IMR-90 (cell line): ENCODE data around the gene DCAF17. TPM values are rescaled to one million over a fixed set of nuclear protein-coding genes. Genes with fewer than 3 reads are reported as not detected.

Source experiments
- ATAC-seq: fragments of 200-7000 bp; cut with Tn5 transposase; 2 replicates; pipeline ENCODE4 v1.9.1; 2020; ENCODE audit warnings: low read depth, mild to moderate bottlenecking, moderate library complexity
- BruUV-seq: library from RNA; stranded (reverse); fragments of 400-500 nt; replicated peaks from 2 replicates; lab custom pipeline; 2021; lab: Mats Ljungman, UMichigan
- CTCF ChIA-PET: fragments of 300-600 bp; formaldehyde crosslinking; extraction: SDS; loops from one replicate; lab custom pipeline; 2021; ENCODE audit warnings: antibody characterized with exemption; lab: Yijun Ruan, JAX
- POLR2A ChIA-PET: fragments of 300-600 bp; sonication (Branson Sonifier 250); formaldehyde crosslinking; loops from one replicate; lab custom pipeline; 2022; ENCODE audit warnings: antibody characterized with exemption; ENCODE audit not compliant: unreplicated experiment; lab: Charles Lee
- DNase-seq: peaks from one replicate; pipeline ENCODE4 v3.0.0; 2013
- H2AFZ ChIP-seq: replicated peaks from 2 replicates; pipeline ENCODE3; 2013; ENCODE audit warnings: low read length, mild to moderate bottlenecking; ENCODE audit not compliant: poor library complexity
- H2AK5ac ChIP-seq: 2 replicates; pipeline ENCODE4 v1.6.1; 2013; ENCODE audit warnings: low read depth, low read length, inconsistent platforms
- H2AK9ac ChIP-seq: replicated peaks from 2 replicates; pipeline ENCODE3; 2013; ENCODE audit warnings: mild to moderate bottlenecking, low read depth, low read length, moderate library complexity; ENCODE audit not compliant: poor library complexity
- H2BK120ac ChIP-seq: 2 replicates; pipeline ENCODE4 v1.6.1; 2013; ENCODE audit warnings: low read depth, low read length, inconsistent platforms
- H2BK15ac ChIP-seq: 3 replicates; pipeline ENCODE4 v1.6.1; 2013; ENCODE audit warnings: low read depth, low read length, inconsistent platforms
- H2BK20ac ChIP-seq: 2 replicates; pipeline ENCODE4 v1.6.1; 2013; ENCODE audit warnings: low read depth, mild to moderate bottlenecking, inconsistent platforms, low read length, moderate library complexity
- H2BK5ac ChIP-seq: 2 replicates; pipeline ENCODE4 v1.6.1; 2013; ENCODE audit warnings: mild to moderate bottlenecking, low read depth, low read length, inconsistent platforms; ENCODE audit not compliant: poor library complexity, severe bottlenecking
- H3K14ac ChIP-seq: replicated peaks from 2 replicates; pipeline ENCODE4 v1.6.1; 2013; ENCODE audit warnings: low read depth, low read length, inconsistent platforms
- H3K18ac ChIP-seq: 2 replicates; pipeline ENCODE4 v1.6.1; 2013; ENCODE audit warnings: low read depth, low read length, control low read depth
- H3K23ac ChIP-seq: 2 replicates; pipeline ENCODE4 v1.6.1; 2013; ENCODE audit warnings: low read depth, low read length, inconsistent platforms
- H3K27ac ChIP-seq: 2 replicates; pipeline ENCODE4 v1.5.1; 2013; ENCODE audit warnings: mild to moderate bottlenecking, control low read depth, low read length; ENCODE audit not compliant: insufficient read depth
- H3K27me3 ChIP-seq: 2 replicates; pipeline ENCODE4 v1.6.1; 2013; ENCODE audit warnings: low read length; ENCODE audit not compliant: control insufficient read depth, insufficient read depth
- H3K36me3 ChIP-seq: 2 replicates; pipeline ENCODE4 v1.6.1; 2013; ENCODE audit warnings: low read length, mixed read lengths; ENCODE audit not compliant: control insufficient read depth, insufficient read depth
- H3K4ac ChIP-seq: 2 replicates; pipeline ENCODE4 v1.6.1; 2013; ENCODE audit warnings: low read depth, low read length, inconsistent platforms
- H3K4me1 ChIP-seq: 2 replicates; pipeline ENCODE4 v1.6.1; 2013; ENCODE audit warnings: low read length, mixed read lengths; ENCODE audit not compliant: control insufficient read depth, insufficient read depth
- H3K4me2 ChIP-seq: 2 replicates; pipeline ENCODE4 v1.6.1; 2013; ENCODE audit warnings: low read depth, mild to moderate bottlenecking, control low read depth, low read length, moderate library complexity
- H3K4me3 ChIP-seq: 2 replicates; pipeline ENCODE4 v1.5.1; 2013; ENCODE audit warnings: low read depth, mild to moderate bottlenecking, control low read depth, low read length, moderate library complexity; ENCODE audit not compliant: insufficient read depth
- H3K56ac ChIP-seq: 2 replicates; pipeline ENCODE4 v1.6.1; 2013; ENCODE audit warnings: low read length, inconsistent platforms; ENCODE audit not compliant: insufficient read depth; ENCODE audit errors: extremely low read depth
- H3K79me1 ChIP-seq, 2 experiments: 2 replicates each; pipeline ENCODE4 v1.6.1; 2013; ENCODE audit warnings: low read length in 2 of 2, inconsistent platforms in 1 of 2, low read depth in 1 of 2
- H3K9ac ChIP-seq: 2 replicates; pipeline ENCODE4 v1.6.1; 2013; ENCODE audit warnings: low read depth, low read length, control low read depth
- H3K9me1 ChIP-seq: 2 replicates; pipeline ENCODE4 v1.6.1; 2013; ENCODE audit warnings: low read length, inconsistent platforms; ENCODE audit not compliant: insufficient read depth
- H3K9me3 ChIP-seq: 2 replicates; pipeline ENCODE4 v1.6.1; 2013; ENCODE audit warnings: low read length; ENCODE audit not compliant: control insufficient read depth, insufficient read depth
- H4K20me1 ChIP-seq: 2 replicates; pipeline ENCODE4 v1.6.1; 2013; ENCODE audit warnings: low read length, inconsistent platforms; ENCODE audit not compliant: insufficient read depth
- H4K5ac ChIP-seq: 2 replicates; pipeline ENCODE4 v1.6.1; 2013; ENCODE audit warnings: mild to moderate bottlenecking, low read depth, low read length, control low read depth
- H4K8ac ChIP-seq, 2 experiments: 2 replicates each; pipeline ENCODE4 v1.6.1; 2013; ENCODE audit warnings: low read depth in 2 of 2, low read length in 2 of 2, control low read depth in 1 of 2, inconsistent platforms in 1 of 2
- H4K91ac ChIP-seq: 2 replicates; pipeline ENCODE4 v1.6.1; 2013; ENCODE audit warnings: low read depth, low read length, inconsistent platforms; ENCODE audit not compliant: insufficient read depth
- MAFK ChIP-seq: IDR thresholded peaks from 2 replicates; pipeline ENCODE4 v1.6.1; 2012; ENCODE audit warnings: low read depth, low read length, improper control_type of control experiment
- NFE2L2 ChIP-seq: fragments of 150-350 bp; IDR thresholded peaks from 2 replicates; pipeline ENCODE4 v1.6.1; 2016; ENCODE audit warnings: low read depth, mild to moderate bottlenecking, low read length
- WGBS, 2 experiments: methylation state at CpG; one replicate each; pipeline versions ENCODE4 v1.1.5 to v1.1.7; 2013; ENCODE audit warnings: missing lambda C conversion rate in 2 of 2; ENCODE audit not compliant: insufficient read length in 1 of 2; ENCODE audit errors: extremely low coverage in 2 of 2; 5-methylcytosine and 5-hydroxymethylcytosine counted together
- dilution Hi-C: fragments of 300-500 bp; cut with HindIII; formaldehyde crosslinking; loops from one replicate; pipeline ENCODE4 v1.14.3; 2018; ENCODE audit warnings: low sequenced_read_pairs; ENCODE audit not compliant: unreplicated experiment
- in situ Hi-C: fragments of 300-500 bp; cut with MboI; formaldehyde crosslinking; loops from 3 replicates; pipeline ENCODE4 v1.14.3; 2019; ENCODE audit warnings: low sequenced_read_pairs, inconsistent platforms, mixed read lengths
- intact Hi-C: fragments of 100-400 bp; cut with micrococcal nuclease; formaldehyde crosslinking; loops from 2 replicates; pipeline ENCODE4 v1.10.0; 2022
- polyA plus RNA-seq, 3 experiments: library from polyadenylated mRNA; depleted of rRNA; stranded (reverse); fragments of >200 nt; gene quantifications; 2 replicates each; pipeline ENCODE4 v1.2.3, GENCODE V29; 2012; ENCODE audit warnings: low replicate concordance in 1 of 3
- total RNA-seq: library from RNA; depleted of rRNA; stranded (reverse); fragments of >200 nt; gene quantifications from 2 replicates; pipeline ENCODE4 v1.2.3, GENCODE V29; 2012

The DCAF17 gene
- total and polyA plus RNA-seq, 2 of the 4 experiments (the other 2 are of a cell fraction): 6.7 to 13.1 TPM

DNA sequence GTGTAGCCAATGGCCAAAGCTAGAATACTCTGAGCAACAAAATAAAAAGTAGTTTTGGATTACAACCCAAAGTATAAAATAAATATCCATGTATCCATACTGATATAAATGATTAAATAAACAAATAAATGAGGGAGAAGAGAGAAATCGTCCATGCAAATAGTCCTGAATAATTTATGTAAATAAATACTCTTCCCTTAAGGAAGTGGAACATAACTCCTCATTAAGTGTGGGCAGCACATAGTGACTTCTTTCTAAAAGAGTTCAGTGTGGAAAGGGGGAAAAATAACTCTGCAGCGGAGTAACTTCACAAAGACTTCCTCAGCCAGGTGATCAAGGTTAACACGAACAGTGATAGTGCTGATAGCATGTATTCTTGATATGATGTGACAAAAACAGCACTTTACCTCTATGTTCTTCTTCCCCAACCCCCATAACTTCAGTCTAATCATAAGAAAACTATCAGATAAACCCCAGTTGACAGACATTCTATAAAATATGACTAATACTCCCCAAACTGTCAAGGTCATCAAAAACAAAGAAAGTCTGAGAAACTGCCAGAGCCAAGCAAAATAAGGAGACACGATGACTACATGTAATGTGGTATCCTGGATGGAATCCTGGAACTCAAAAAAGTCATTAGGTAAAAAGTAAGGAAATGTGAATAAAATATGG lies 31.0 kb upstream of the DCAF17 start:
- Histone ChIP-seq H3K18ac (no peak overlapping the region), H2BK20ac (no peak overlapping the region), H2AFZ (no peak overlapping the region), H4K5ac (no peak overlapping the region), H4K91ac (no peak overlapping the region), H3K4ac (no peak overlapping the region), H3K4me1 (peaks cover 4% of the 10 kb centered on the region; the same call in 1 of the 2 replicates), H3K23ac (no peak overlapping the region), H2AK5ac (no peak overlapping the region), H3K9ac (no peak overlapping the region), H3K9me1 (peaks cover 3% of the 10 kb centered on the region), H2AK9ac (no peak overlapping the region), H3K56ac (no peak overlapping the region), H2BK5ac (no peak overlapping the region), H3K9me3 (no peaks in the 10 kb centered on the region), H3K4me2 (no peak overlapping the region), H3K14ac (no peak overlapping the region), H3K36me3 (no peaks in the 10 kb centered on the region), H2BK15ac (no peak overlapping the region), H3K79me1 (peaks cover 14 to 23% of the 10 kb centered on the region in 2 experiments; a peak in 3 of 4 replicates), H3K4me3 (no peak overlapping the region), H2BK120ac (no peak overlapping the region), H3K27me3 (no peaks in the 10 kb centered on the region), H4K20me1 (no peaks in the 10 kb centered on the region), H4K8ac (no peak overlapping the region), H3K27ac (no peak overlapping the region)
- no CpG with 5 or more reads among the region's 4 CpGs for WGBS, 2 experiments
- no TSS peak for BruUV-seq
- dilution Hi-C loops: no loop called here
- POLR2A ChIA-PET: no interaction called here
- ATAC-seq: no peak
- peak; percentile 49 for DNase-seq
- no peak for TF ChIP-seq NFE2L2
- peak; percentile 78 for TF ChIP-seq MAFK
- intact Hi-C loops: no loop called here
- CTCF ChIA-PET: interaction anchor here (1.0 kb wide), 1 partner anchor 13 kb away, joined by 3 read pairs; no protein-coding TSS in a partner anchor
- in situ Hi-C loops: no loop called here
